ENCODE results near the gene IRF2BP2. TPM values are rescaled to one million over a fixed set of nuclear protein-coding genes. Genes with fewer than 3 reads are reported as not detected.

The IRF2BP2 gene
- total and polyA plus RNA-seq, 10 of the 15 experiments (the other 5 are each of a cell fraction or from before 2014, with no cell fraction given) = 7.5 to 114 (median 52.3) TPM

GRCh38 chr1:234608025-234608910 is 1.7 kb downstream of the IRF2BP2 start (continued):
- TF ChIP-seq CREM (IDR thresholded peaks at IDR 0.05; ENCODE audit: low read depth) (peak; percentile 66; the same call in 1 of the 2 replicates), CUX1 (IDR thresholded peaks at IDR 0.05; ENCODE audit: insufficient replicate concordance, low read depth, low read length) (no peak), LARP7 (IDR thresholded peaks at IDR 0.05) (no peak; the same call in 1 of the 2 replicates), SRF (IDR thresholded peaks at IDR 0.05; ENCODE audit: low read depth in 2 of 2, low read length in 2 of 2) (no peak), ZZZ3 (IDR thresholded peaks at IDR 0.05; ENCODE audit: control insufficient read depth, insufficient read length, low read depth) (no peak), HDAC2 (IDR thresholded peaks at IDR 0.05) (no peak), RAD51 (IDR thresholded peaks at IDR 0.05) (peak; percentile 87), USF1 (IDR thresholded peaks at IDR 0.05; ENCODE audit: borderline replicate concordance, extremely low read length, insufficient read depth, low read depth, low read length) (no peak), MXI1 (IDR thresholded peaks at IDR 0.05; ENCODE audit: low read depth, low read length) (peak; percentile 91), JUND (IDR thresholded peaks at IDR 0.05; ENCODE audit: low read depth, low read length) (peak; percentile 81), EZH2 (IDR thresholded peaks at IDR 0.05; ENCODE audit: borderline replicate concordance, control insufficient read depth, low read depth, low read length) (no peak), IKZF2 (IDR thresholded peaks at IDR 0.05) (peak; percentile 87 to 95), CBX5 (IDR thresholded peaks at IDR 0.05; ENCODE audit: low read depth) (no peak), NRF1 (conservative IDR thresholded peaks at IDR 0.05; ENCODE audit: low read depth, low read length) (no peak), ESRRA (IDR thresholded peaks at IDR 0.05; ENCODE audit: low read length) (no peak), SIX5 (IDR thresholded peaks at IDR 0.05; ENCODE audit: low read depth, low read length, severe bottlenecking) (no peak), JUNB (IDR thresholded peaks at IDR 0.05) (peak; percentile 70), POLR2A (IDR thresholded peaks at IDR 0.05; ENCODE audit: low read depth, low read length) (peak; percentile 90), SP1 (IDR thresholded peaks at IDR 0.05; ENCODE audit: low read depth, low read length) (no peak), MTA3 (IDR thresholded peaks at IDR 0.05; ENCODE audit: borderline replicate concordance, low read length) (no peak), STAT3 (IDR thresholded peaks at IDR 0.05; ENCODE audit: low read depth, low read length) (no peak), TBL1XR1 (IDR thresholded peaks at IDR 0.05; ENCODE audit: low read depth, low read length) (no peak), YBX1 (IDR thresholded peaks at IDR 0.05) (no peak), POLR2AphosphoS2 (IDR thresholded peaks at IDR 0.05; ENCODE audit: low read depth, low read length) (peak; percentile 82), HDAC6 (IDR thresholded peaks at IDR 0.05; ENCODE audit: unreplicated experiment) (no peak)
